ENCODE data around the gene SLC38A7. TPM values are rescaled to one million over a fixed set of nuclear protein-coding genes. Genes with fewer than 3 reads are reported as not detected.

The SLC38A7 gene
- total RNA-seq, 4 donors from 2014 or later: 8.9 to 14.5 (median 13.3) TPM

DNA sequence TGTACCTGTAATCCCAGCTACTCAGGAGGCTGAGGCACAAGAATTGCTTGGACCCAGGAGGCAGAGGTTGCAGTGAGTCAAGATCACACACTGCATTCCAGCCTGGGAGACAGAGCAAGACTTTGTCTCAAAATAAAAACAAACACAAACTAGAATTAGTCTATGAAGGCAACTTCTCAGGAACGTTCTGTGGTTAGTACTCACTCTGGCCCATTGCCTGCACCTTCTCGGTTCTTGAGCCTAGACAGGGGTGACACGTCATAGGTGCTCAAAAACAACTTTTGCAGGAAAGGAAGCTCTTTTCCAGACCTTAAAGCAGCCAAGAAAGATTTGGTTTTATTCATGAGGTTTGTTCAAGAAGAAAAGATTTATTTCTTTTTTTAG is 32.6 kb downstream of the SLC38A7 start:
- H3K9me3 ChIP-seq: no peaks in the 10 kb centered on the region
- no peak overlapping the region for H3K4me3 ChIP-seq
- DNase-seq (ENCODE audit: low spot score in 2 of 2): no peak
- WGBS: 54% methylated on average over 3 of the region's 3 CpGs
- H3K36me3 ChIP-seq: no peaks in the 10 kb centered on the region
- H3K27me3 ChIP-seq: no peaks in the 10 kb centered on the region
- H3K4me1 ChIP-seq: no peaks in the 10 kb centered on the region
- peak overlapping the region; percentile 67 for H3K27ac ChIP-seq
- TF ChIP-seq CTCF (IDR thresholded peaks at IDR 0.05) (no peak), POLR2AphosphoS5 (IDR thresholded peaks at IDR 0.05) (no peak)

GRCh38 chr16:58649707-58650106 is 34.9 kb downstream of the SLC38A7 start:
- WGBS: 71% methylated on average over 3 of the region's 3 CpGs
- Histone ChIP-seq H3K9me3 (no peaks in the 10 kb centered on the region), H3K27me3 (no peaks in the 10 kb centered on the region), H3K36me3 (no peaks in the 10 kb centered on the region), H3K4me3 (no peak overlapping the region), H3K27ac (no peak overlapping the region), H3K4me1 (no peaks in the 10 kb centered on the region)
- TF ChIP-seq CTCF (IDR thresholded peaks at IDR 0.05): no peak
- no peak for TF ChIP-seq POLR2A (IDR thresholded peaks at IDR 0.05)
- TF ChIP-seq EP300 (IDR thresholded peaks at IDR 0.05): no peak
- TF ChIP-seq POLR2AphosphoS5 (IDR thresholded peaks at IDR 0.05): no peak
- no peak for DNase-seq (ENCODE audit: low spot score in 2 of 2)

DNA sequence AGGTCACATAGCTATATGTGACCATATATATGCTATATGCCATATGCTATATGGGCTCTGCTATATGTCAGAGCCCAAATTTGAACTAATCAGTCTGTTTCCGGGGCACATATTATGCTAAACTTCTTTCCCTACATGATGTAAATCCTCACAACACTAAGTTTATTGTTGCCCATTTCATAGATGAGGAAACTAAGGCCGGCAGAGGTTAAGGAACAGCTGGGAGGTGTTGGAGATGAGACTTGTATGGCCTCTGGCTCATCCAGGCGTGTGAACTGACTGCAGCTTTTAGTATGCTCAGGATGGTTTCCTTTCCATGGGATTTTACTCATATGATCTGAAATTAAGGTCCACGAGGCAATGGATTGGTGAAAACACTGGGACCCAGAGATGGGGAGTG is 37.5 kb downstream of the SLC38A7 start:
- H3K9me3 ChIP-seq: no peaks in the 10 kb centered on the region
- WGBS: 91% methylated on average over 4 of the region's 4 CpGs
- no peaks in the 10 kb centered on the region for H3K4me1 ChIP-seq
- no peaks in the 10 kb centered on the region for H3K27me3 ChIP-seq
- no peaks in the 10 kb centered on the region for H3K36me3 ChIP-seq
- no peak for TF ChIP-seq EP300 (IDR thresholded peaks at IDR 0.05)
- TF ChIP-seq POLR2AphosphoS5 (IDR thresholded peaks at IDR 0.05): no peak
- no peak for TF ChIP-seq CTCF (IDR thresholded peaks at IDR 0.05)
- TF ChIP-seq POLR2A (IDR thresholded peaks at IDR 0.05): no peak
- H3K4me3 ChIP-seq: no peak overlapping the region
- H3K27ac ChIP-seq: no peak overlapping the region
- DNase-seq (ENCODE audit: low spot score in 2 of 2): no peak

DNA sequence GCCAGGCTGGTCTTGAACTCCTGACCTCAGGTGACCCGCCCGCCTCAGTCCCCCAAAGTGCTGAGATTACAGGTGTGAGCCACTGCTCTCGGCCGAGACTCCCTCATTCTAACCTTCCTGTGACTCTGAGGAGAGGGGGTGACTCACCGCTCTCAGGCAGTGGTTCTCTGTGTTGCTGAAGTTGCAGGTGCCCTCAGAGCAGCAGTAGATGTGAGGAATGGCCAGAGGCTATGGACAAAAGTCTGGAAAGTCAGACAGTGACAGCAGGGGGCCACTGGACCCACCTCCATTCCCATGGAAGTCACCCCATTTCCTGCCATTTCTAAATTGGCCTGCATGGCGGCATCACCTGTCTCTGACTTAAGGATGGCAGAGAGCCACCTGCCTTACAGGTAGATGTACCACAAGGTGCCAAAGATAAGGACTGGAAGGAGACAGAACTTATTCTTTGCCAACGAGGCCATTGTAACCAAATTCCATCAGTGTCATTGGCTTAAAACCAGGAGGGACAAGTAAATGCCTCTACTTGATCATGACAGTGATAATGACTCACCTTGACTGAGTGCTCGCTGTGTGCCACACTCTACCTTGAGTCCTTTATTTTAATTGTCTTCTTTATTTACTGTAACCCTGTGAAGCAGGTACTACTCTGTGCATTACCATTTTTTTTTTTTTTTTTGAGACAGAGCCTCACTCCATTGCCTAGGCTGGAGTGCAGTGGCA is 39.6 kb downstream of the SLC38A7 start:
- H3K27me3 ChIP-seq: no peaks in the 10 kb centered on the region
- no peaks in the 10 kb centered on the region for H3K9me3 ChIP-seq
- no peak overlapping the region for H3K4me3 ChIP-seq
- no peaks in the 10 kb centered on the region for H3K36me3 ChIP-seq
- DNase-seq (ENCODE audit: low spot score in 2 of 2): no peak
- TF ChIP-seq CTCF (IDR thresholded peaks at IDR 0.05) (no peak), EP300 (IDR thresholded peaks at IDR 0.05) (no peak), POLR2A (IDR thresholded peaks at IDR 0.05) (no peak), POLR2AphosphoS5 (IDR thresholded peaks at IDR 0.05) (no peak)
- H3K4me1 ChIP-seq: no peaks in the 10 kb centered on the region
- H3K27ac ChIP-seq: no peak overlapping the region
- 63% methylated on average over 7 of the region's 8 CpGs for WGBS

- no peak for TF ChIP-seq CTCF (IDR thresholded peaks at IDR 0.05)
- no peak for TF ChIP-seq EP300 (IDR thresholded peaks at IDR 0.05)
- no peak for TF ChIP-seq POLR2A (IDR thresholded peaks at IDR 0.05)
- no peak for TF ChIP-seq POLR2AphosphoS5 (IDR thresholded peaks at IDR 0.05)
- H3K27ac ChIP-seq: no peak overlapping the region
- WGBS: 87% methylated on average over 5 of the region's 5 CpGs
- no peaks in the 10 kb centered on the region for H3K27me3 ChIP-seq
- no peaks in the 10 kb centered on the region for H3K36me3 ChIP-seq
- DNase-seq (ENCODE audit: low spot score in 2 of 2): no peak
- H3K4me3 ChIP-seq: no peak overlapping the region
- no peaks in the 10 kb centered on the region for H3K9me3 ChIP-seq
- no peaks in the 10 kb centered on the region for H3K4me1 ChIP-seq
These were observed 40.5 kb downstream of the SLC38A7 start for GRCh38 chr16:58644108-58644507.

All from suprapubic skin (tissue), 4 donors.